SH-SY5Y (cell line): ENCODE results near the gene ADI1.

Experiments used
- GATA2 ChIP-seq: IDR thresholded peaks from 2 replicates; pipeline ENCODE4 v1.6.1; 2011; ENCODE audit warnings: mild to moderate bottlenecking, low read depth, low read length
- GATA3 ChIP-seq: IDR thresholded peaks from 2 replicates; pipeline ENCODE4 v1.6.1; 2011; ENCODE audit warnings: low read depth, mild to moderate bottlenecking, low read length, moderate library complexity

Gene ADI1

DNA sequence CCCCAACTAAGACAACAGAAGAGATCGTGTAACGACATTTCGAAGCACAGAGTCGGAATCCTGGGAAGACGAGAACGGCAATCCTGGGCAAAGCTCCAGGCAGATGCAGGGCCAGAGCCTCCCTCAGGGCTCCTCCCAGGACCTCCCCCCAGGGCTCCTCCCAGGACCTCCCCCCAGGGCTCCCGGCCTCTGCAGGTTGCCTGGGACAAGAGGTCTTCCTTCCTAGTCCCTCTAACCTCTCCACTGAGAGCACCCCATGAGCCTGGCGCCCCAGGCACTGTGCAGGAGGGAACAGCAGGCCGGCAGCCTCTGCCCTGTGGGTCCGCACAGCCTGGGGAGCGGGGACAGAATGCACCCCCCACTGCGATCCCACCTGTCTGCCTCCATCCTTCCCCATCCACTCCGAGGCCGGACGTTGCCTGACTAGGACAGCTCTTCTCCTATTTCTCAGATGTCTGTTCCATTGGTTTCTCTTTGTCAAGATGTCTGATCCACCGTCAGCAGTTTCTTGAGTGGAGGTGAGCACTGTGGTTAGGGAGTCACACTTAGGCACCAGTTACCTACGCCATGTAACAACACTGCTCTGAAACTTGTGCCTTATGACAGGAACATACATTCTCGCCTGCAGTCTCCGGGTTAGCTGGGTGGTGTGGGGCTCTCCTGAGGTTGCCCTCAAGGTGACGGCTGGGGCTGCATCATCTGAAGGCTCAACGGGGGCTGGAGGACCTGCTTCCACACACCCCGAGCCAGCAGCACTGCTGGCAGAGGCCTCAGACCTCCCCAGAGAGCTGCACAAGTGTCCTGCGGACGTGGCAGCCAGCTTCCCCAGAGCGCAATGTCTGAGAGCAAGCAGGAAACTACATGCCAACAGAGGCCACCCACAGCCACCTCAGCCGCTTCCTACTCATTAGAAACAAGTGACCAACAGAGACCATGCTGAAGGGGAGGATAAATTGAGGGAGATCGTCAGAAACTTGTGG is 28.9 kb downstream of the ADI1 start:
- TF ChIP-seq GATA2 = no peak
- no peak for TF ChIP-seq GATA3

DNA sequence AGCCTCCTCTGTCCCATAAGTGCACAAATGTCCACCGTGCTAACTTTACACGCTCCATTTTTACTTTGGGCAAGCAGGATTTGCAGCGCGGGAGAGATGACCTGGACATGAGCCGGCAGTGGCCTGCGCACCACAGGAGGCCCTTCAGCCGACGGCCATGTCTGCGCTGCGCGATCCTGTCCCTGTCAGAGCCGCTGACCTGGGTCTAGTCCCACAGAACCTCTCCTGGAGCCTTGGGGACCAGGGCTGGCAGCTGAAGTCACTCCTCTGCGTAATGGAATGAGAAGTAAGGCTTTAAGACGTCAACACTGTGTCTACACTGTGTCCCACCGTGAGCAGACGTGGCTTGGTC is 29.6 kb downstream of the ADI1 start:
- TF ChIP-seq GATA2 (no peak), GATA3 (no peak)

DNA sequence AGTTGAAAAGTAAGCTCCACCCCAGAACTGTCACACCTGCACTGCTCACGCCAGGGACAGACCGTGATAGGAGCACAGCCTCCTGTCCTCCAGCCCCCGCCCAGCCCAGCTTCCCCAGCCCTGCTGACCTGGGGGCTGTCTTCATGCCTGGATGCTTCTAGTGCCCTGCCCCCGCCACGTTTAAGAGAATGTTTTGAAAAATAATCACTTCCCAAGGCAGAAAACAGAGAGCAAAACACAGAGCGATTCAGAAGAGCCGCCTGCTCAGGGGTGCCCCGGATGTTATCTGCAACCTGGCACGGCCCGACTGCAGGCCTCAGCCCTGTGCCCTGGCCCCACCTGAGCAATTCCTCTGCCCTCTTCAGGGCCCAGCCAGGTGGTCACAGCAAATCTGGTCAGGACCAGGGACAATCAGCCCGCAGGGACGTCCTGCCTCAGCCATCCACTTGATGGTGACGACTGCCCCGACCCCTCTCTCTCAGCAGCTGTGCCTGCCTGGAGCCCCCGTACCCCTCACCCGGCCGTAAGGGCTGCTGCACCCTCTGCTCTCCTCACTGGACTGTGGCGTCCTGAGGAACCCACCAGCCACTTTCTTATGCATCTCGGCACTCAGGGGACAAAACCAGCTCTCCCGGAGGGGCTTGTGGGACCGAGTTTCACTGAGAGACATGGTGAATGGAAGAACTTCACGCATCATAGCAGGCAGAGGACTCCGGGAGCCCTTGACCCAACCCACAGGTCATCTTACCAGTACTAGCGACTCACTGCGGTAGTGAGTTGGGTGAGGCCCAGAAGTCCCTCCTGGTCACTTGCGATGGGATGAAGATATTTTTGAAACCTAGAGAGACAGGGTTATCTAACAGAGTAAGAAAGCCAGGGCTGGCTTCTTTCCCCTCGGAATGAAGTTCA is 30.2 kb downstream of the ADI1 start:
- TF ChIP-seq GATA3 = no peak
- TF ChIP-seq GATA2 = no peak

DNA sequence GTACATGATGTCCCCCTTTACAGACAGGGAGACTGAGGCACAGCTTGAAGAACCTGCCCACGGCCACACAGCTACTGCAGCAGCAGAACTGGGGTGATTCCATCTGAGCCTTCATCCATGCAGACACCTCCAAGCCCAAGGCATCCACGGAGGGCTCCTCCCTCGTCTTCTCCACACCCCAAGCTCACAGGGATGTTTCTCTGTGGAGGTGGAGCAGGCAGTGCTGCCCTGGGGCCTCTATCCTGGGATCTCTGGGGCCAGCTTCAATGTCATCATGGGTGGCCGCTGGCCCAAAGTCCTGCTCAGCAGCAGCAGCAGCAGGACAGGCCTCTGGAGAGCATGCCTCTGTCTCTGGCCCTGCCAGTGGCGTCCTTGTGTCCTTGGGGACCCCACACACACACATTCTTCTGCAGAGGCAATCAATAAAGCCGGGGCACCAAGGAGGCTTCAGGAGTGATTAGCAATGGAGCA is 31.2 kb downstream of the ADI1 start:
- TF ChIP-seq GATA3 (no peak), GATA2 (no peak)

DNA sequence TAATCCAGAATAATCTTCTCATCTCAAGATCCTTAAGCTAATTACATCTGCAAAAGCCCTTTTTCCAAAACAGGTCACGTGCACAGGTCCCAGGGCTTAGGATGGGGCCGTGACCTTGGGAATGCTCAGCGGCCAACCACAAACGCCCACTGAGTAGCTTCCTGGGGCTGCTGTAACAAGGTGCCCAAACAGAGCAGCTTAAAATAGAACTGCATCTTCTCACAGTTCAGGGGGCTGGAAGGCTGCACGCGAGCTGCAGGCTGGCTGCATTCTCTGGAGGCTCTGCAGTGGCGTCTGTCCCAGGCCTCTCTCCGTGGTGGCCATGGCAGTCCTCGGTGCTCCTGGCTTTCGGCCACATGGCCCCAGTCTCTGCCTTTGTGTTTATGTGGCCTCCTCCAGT is 31.9 kb downstream of the ADI1 start:
- no peak for TF ChIP-seq GATA2
- no peak for TF ChIP-seq GATA3

DNA sequence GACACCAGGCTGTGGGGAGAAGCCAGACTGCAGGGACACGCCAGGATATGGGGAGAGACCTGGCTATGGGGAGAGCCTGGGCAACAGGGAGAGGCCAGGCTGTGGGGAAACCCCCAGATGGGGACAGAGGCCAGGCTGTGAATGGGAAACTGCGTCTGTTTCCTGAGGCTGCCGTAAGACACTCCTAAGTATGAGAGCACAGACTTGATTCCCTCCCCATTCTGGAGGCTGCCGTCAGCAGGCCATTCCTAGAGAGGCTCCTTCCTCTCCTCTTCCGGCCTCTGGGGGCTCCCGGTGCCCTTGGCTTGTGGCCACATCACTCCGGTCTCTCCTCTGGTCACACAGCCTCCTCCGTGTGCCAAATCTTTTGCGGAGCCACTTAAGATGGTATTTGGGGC is 32.3 kb downstream of the ADI1 start:
- TF ChIP-seq GATA2 (no peak), GATA3 (no peak)

DNA sequence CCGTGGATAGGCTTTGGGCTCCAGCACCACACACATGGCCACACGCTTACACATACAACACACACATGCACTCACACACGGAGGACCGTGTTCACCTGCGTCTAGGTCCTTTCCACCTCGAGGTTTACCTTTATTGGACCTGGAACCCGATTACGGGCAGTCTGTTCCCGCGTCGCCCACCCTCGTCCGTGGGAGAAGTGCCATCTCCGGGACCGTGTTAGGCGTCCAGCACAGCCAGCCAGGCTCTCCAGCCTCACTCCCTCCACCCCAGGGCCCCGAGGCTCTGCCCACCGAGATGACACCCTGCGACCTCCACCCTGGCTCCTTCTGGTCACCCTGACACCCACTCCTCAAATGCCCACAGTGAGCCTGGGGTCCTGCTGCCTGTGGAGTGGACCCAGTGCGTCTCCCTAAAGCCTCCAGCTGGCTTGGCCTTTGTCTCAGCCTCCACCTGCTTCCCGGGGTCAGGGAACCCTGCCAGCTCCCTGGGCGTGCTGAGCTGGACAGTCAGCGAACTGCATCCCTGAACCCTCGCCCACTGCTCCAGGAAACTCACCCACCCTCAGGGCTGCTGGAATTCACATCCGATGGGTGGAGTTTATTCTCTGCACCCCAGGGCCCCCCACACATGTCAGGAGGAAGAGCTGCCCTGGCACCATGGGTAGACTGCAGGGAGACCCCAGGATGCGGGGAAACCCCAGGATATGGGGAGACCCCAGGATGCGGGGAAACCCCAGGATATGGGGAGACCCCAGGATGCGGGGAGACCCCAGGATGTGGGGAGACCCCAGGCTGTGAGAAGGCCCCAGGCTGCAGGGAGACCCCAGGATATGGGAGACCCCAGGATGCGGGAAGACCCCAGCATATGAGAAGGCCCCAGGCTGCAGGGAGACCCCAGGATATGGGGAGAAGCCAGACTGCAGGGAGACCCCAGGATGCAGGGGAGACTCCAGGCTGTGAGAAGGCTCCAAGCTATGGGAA is 33.0 kb downstream of the ADI1 start:
- no peak for TF ChIP-seq GATA3
- TF ChIP-seq GATA2 = no peak

DNA sequence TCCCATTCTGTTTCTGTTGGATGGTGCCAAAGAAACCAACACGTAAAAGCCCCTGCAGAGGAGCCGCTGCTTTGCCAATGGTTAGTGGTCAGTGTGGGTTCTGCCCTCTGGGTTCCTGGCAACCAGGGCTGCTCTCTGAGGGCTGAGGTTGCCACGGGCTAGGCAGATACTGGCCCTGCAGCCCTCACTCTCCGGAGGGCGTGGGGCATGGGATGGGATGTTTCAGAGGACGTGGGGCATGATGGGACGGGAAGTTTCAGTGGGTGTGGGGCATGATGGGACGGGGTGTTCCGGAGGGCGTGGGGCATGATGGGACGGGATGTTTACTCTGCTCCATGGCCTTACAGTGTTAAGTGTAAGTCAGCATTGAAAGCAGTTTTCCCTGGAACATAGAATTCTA is 34.2 kb downstream of the ADI1 start:
- TF ChIP-seq GATA3 = no peak
- no peak for TF ChIP-seq GATA2

DNA sequence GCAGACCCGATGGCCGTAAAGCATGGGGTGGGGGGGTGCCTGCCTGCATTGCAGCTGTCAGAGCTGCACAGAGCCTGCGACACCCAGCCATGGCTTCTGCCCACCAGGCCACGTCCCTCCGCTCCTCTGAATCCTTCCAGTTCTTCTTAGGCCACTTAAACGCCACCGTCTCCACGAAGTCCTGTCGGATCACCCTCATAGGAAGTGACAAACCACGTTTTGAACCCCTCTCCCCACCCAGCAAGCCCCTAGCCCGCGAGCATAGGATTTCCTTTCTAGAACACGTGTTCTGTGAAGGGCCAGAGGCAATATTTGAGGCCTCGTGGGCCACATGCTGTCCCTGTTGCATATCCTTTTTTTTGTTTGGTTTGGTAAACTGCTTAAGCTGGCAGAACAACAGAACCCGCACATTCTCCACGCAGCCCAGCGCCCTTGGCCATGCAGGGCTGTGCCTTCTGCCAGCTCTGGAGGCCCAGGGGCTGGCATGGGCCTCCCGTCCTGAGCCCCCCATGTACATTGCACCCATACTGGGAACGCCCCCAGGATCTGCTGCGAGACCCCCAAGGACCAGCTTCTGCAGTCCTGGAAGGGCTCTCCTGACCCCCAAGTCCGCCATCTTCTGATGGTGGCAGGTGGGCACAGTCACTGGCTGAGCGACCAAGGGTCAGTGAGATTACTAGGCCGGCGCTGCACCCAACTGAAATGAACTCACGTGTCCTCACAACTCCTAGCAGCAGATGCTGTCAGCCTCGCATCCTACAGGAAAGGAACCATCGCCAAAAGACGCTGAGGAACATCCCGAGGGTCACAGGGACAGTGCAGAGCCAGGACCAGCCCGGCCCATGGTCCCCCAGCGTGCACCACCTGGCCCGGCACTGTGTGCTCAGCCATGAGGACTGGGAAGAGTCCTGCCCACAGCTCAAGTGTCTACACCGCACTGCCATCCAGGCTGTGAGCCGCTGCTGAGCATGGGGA is 35.1 kb downstream of the ADI1 start:
- TF ChIP-seq GATA2 (no peak), GATA3 (no peak)

DNA sequence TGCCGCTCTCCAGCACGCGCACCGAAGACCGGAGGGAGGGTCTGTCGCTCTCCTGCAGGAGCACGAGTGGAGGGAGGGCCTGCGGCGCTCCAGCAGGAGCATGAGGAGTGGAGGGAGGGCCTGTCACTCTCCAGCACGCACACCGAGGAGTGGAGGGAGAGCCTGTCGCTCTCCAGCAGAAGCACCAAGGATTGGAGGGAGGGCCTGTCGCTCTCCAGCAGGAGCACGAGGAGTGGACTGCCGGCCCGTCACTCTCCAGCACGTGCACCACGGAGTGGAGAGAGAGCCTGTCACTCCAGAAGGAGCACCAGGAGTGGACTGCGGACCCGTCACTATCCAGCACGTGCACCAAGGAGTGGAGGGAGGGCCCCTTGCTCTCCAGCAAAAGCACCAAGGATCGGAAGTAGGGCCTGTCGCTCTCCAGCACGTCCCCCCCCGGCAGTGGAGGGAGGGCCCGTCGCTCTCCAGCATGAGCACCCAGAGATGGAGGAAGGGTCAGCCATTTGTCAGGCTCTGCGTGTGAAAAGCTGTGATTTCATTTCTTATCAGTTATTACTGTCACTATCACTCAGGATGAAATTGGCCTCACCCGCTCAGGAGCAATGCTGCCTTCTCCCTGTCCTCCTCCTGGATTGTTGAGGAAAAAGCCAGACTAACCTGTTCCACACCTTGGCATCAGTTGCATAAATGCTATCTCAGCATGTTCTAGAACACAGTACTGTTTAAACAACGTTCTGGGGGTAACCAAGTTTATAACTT is 35.9 kb downstream of the ADI1 start:
- TF ChIP-seq GATA2 (no peak), GATA3 (no peak)

DNA sequence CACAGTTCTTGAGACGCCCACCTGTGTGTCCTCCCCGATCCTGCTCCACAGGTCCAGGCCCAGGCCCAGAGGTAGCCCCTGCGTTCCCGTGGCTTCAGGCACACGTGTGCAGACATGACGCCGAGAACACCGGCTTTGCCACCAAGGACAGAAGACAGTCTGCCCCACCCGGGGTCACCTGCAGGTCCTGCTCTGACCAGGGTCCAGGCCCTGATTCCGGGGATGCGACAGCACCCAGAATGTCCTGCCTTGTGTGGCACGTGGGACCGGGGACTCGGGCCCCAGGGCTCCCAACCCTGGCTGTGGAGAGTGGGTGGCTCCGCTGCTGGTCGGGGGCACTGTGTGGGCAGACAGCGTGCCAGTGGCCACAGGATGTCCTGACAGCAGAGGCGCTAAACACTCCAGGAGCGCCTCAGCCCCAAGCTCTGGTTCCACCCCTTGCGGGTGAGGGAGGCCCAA is 36.9 kb downstream of the ADI1 start:
- no peak for TF ChIP-seq GATA2
- no peak for TF ChIP-seq GATA3

DNA sequence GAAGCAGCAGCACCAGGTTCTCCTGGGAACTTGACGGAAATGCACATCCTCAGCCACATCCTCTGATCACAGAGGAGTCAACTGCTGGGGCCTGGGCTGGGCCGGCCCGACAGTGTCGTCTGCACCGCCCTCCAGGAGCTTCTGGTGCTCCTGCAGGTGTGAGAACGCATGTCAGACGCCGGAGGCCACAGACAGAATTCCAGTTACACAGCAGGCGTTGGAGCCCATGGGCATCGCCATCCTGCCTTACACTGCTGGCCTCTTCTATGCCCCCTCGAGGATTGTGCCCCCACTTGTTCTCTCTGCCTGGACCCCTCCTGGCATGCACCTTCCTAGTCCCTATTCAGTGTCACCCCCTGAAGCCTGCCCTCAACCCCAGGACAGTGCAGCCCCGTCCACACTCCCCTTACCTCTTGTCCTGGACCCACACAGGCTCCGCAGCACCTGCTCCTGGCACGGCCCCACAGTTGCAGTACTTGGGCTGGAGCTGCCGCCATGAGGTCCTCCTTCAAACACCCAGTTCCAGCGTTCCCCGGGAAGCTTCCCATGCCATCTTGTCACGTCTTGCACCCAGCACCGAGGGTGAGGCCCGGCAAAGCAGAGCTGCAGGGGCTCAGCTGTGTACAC is 37.5 kb downstream of the ADI1 start:
- no peak for TF ChIP-seq GATA2
- no peak for TF ChIP-seq GATA3
